Stimulated activated memory B cell treated with anti-CD40 and anti-IgM and Interleukin-4, amounts not matched to agents 10 μg/mL and 1 μg/mL and 100 μg/mL, for 72 hours (primary cell): ENCODE measurements around the gene APCDD1.
A peak's percentile ranks its signal among the peaks of the same experiment; 100 is the strongest.
"Not testable (repeated sequence)": the region's sequence is repeated elsewhere in the genome, so short reads cannot be mapped to it uniquely, and the experiment has no call there.

Source experiments
- ATAC-seq: fragments of 150-1000 bp; cut with Tn5 transposase; 2 replicates; pipeline ENCODE4 v1.10.0; 2021
- H3K27ac Mint-ChIP-seq: one replicate; pipeline ENCODE4 v1.8.0; 2022; ENCODE audit warnings: mild to moderate bottlenecking, mixed read lengths
- H3K27me3 Mint-ChIP-seq: one replicate; pipeline ENCODE4 v1.8.0; 2022; ENCODE audit warnings: mixed read lengths
- H3K36me3 Mint-ChIP-seq: one replicate; pipeline ENCODE4 v1.8.0; 2022; ENCODE audit warnings: mixed read lengths
- H3K4me1 Mint-ChIP-seq: one replicate; pipeline ENCODE4 v1.8.0; 2022; ENCODE audit warnings: mixed read lengths
- H3K4me3 Mint-ChIP-seq: one replicate; pipeline ENCODE4 v1.8.0; 2022; ENCODE audit warnings: mild to moderate bottlenecking, moderate library complexity, mixed read lengths
- H3K9me3 Mint-ChIP-seq: one replicate; pipeline ENCODE4 v1.8.0; 2022; ENCODE audit warnings: mixed read lengths

Gene APCDD1

GRCh38 chr18:10485475-10485874 lies 31.0 kb downstream of the APCDD1 start:
- Mint-ChIP-seq H3K4me3 (no peak overlapping the region), H3K27ac (no peak overlapping the region), H3K36me3 (no peaks in the 10 kb centered on the region), H3K9me3 (no peaks in the 10 kb centered on the region), H3K27me3 (no peaks in the 10 kb centered on the region), H3K4me1 (peaks cover 34% of the 10 kb centered on the region)
- ATAC-seq: no peak

- H3K4me1 Mint-ChIP-seq: peaks cover 37% of the 10 kb centered on the region
- no peaks in the 10 kb centered on the region for H3K27me3 Mint-ChIP-seq
- no peaks in the 10 kb centered on the region for H3K9me3 Mint-ChIP-seq
- H3K27ac Mint-ChIP-seq: peak overlapping the region; percentile 19
- H3K36me3 Mint-ChIP-seq: no peaks in the 10 kb centered on the region
- ATAC-seq: no peak
- no peak overlapping the region for H3K4me3 Mint-ChIP-seq
Measured at GRCh38 chr18:10486362-10486761, 31.9 kb downstream of the APCDD1 start.

GRCh38 chr18:10487154-10487553 lies 32.7 kb downstream of the APCDD1 start:
- no peak for ATAC-seq
- Mint-ChIP-seq H3K4me3 (no peak overlapping the region), H3K9me3 (no peaks in the 10 kb centered on the region), H3K27me3 (no peaks in the 10 kb centered on the region), H3K27ac (peak overlapping the region; percentile 22), H3K4me1 (peaks cover 29% of the 10 kb centered on the region), H3K36me3 (no peaks in the 10 kb centered on the region)

- no peaks in the 10 kb centered on the region for H3K27me3 Mint-ChIP-seq
- H3K4me1 Mint-ChIP-seq: peaks cover 21% of the 10 kb centered on the region
- no peak overlapping the region for H3K4me3 Mint-ChIP-seq
- H3K36me3 Mint-ChIP-seq: no peaks in the 10 kb centered on the region
- ATAC-seq: no peak
- peak overlapping the region; percentile 32 for H3K27ac Mint-ChIP-seq
- H3K9me3 Mint-ChIP-seq: no peaks in the 10 kb centered on the region
Measured at GRCh38 chr18:10488017-10488416, 33.6 kb downstream of the APCDD1 start.

GRCh38 chr18:10490401-10491165 lies 36.1 kb downstream of the APCDD1 start:
- Mint-ChIP-seq H3K27ac (peak overlapping the region; percentile 73), H3K36me3 (no peaks in the 10 kb centered on the region), H3K27me3 (no peaks in the 10 kb centered on the region), H3K9me3 (no peaks in the 10 kb centered on the region), H3K4me1 (peaks cover 12% of the 10 kb centered on the region), H3K4me3 (no peak overlapping the region)
- ATAC-seq: peak; percentile 98

GRCh38 chr18:10495936-10496335 lies 41.5 kb downstream of the APCDD1 start:
- no peak overlapping the region for H3K4me3 Mint-ChIP-seq
- no peaks in the 10 kb centered on the region for H3K36me3 Mint-ChIP-seq
- ATAC-seq: no peak
- H3K9me3 Mint-ChIP-seq: peaks cover 2% of the 10 kb centered on the region
- peaks cover 10% of the 10 kb centered on the region for H3K27me3 Mint-ChIP-seq
- no peak overlapping the region for H3K27ac Mint-ChIP-seq
- H3K4me1 Mint-ChIP-seq: peaks cover 3% of the 10 kb centered on the region

- no peaks in the 10 kb centered on the region for H3K36me3 Mint-ChIP-seq
- no peak for ATAC-seq
- H3K4me1 Mint-ChIP-seq: no peaks in the 10 kb centered on the region
- no peak overlapping the region for H3K27ac Mint-ChIP-seq
- peaks cover 2% of the 10 kb centered on the region for H3K9me3 Mint-ChIP-seq
- peaks cover 16% of the 10 kb centered on the region for H3K27me3 Mint-ChIP-seq
- no peak overlapping the region for H3K4me3 Mint-ChIP-seq
Measured at GRCh38 chr18:10497206-10497749, 42.8 kb downstream of the APCDD1 start.

GRCh38 chr18:10499230-10499629 lies 44.8 kb downstream of the APCDD1 start:
- H3K4me1 Mint-ChIP-seq: no peaks in the 10 kb centered on the region
- no peaks in the 10 kb centered on the region for H3K36me3 Mint-ChIP-seq
- peaks cover 2% of the 10 kb centered on the region for H3K9me3 Mint-ChIP-seq
- peaks cover 16% of the 10 kb centered on the region for H3K27me3 Mint-ChIP-seq
- ATAC-seq: no peak
- H3K27ac Mint-ChIP-seq: no peak overlapping the region
- H3K4me3 Mint-ChIP-seq: no peak overlapping the region

- Mint-ChIP-seq H3K4me1 (no peaks in the 10 kb centered on the region), H3K9me3 (peaks cover 2% of the 10 kb centered on the region), H3K36me3 (no peaks in the 10 kb centered on the region), H3K27me3 (peaks cover 22% of the 10 kb centered on the region), H3K4me3 (no peak overlapping the region), H3K27ac (no peak overlapping the region)
- no peak for ATAC-seq
Measured at GRCh38 chr18:10500038-10500437, 45.6 kb downstream of the APCDD1 start.

- H3K4me3 Mint-ChIP-seq: no peak overlapping the region
- ATAC-seq: no peak
- H3K4me1 Mint-ChIP-seq: no peaks in the 10 kb centered on the region
- H3K27me3 Mint-ChIP-seq: peaks cover 32% of the 10 kb centered on the region
- no peak overlapping the region for H3K27ac Mint-ChIP-seq
- H3K9me3 Mint-ChIP-seq: peaks cover 9% of the 10 kb centered on the region
- peaks cover 8% of the 10 kb centered on the region for H3K36me3 Mint-ChIP-seq
Measured at GRCh38 chr18:10504723-10505122, 50.3 kb downstream of the APCDD1 start.

GRCh38 chr18:10505892-10506291 lies 51.5 kb downstream of the APCDD1 start:
- not testable (repeated sequence) for H3K4me1 Mint-ChIP-seq, ATAC-seq, H3K9me3 Mint-ChIP-seq, H3K27ac Mint-ChIP-seq, H3K36me3 Mint-ChIP-seq, H3K4me3 Mint-ChIP-seq
- peaks cover 22% of the 10 kb centered on the region for H3K27me3 Mint-ChIP-seq

GRCh38 chr18:10508591-10508990 lies 54.2 kb downstream of the APCDD1 start:
- H3K4me1 Mint-ChIP-seq: no peaks in the 10 kb centered on the region
- H3K27me3 Mint-ChIP-seq: peaks cover 30% of the 10 kb centered on the region
- H3K36me3 Mint-ChIP-seq: peaks cover 8% of the 10 kb centered on the region
- H3K4me3 Mint-ChIP-seq: no peak overlapping the region
- no peak for ATAC-seq
- H3K9me3 Mint-ChIP-seq: peaks cover 6% of the 10 kb centered on the region
- no peak overlapping the region for H3K27ac Mint-ChIP-seq

- Mint-ChIP-seq H3K36me3 (peaks cover 8% of the 10 kb centered on the region), H3K4me1 (no peaks in the 10 kb centered on the region), H3K27me3 (peaks cover 28% of the 10 kb centered on the region), H3K27ac (no peak overlapping the region), H3K4me3 (no peak overlapping the region), H3K9me3 (peaks cover 6% of the 10 kb centered on the region)
- no peak for ATAC-seq
Measured at GRCh38 chr18:10511236-10511635, 56.8 kb downstream of the APCDD1 start.

- Mint-ChIP-seq H3K4me1 (no peaks in the 10 kb centered on the region), H3K36me3 (peaks cover 5% of the 10 kb centered on the region), H3K27me3 (peaks cover 38% of the 10 kb centered on the region), H3K27ac (no peak overlapping the region), H3K4me3 (no peak overlapping the region), H3K9me3 (peaks cover 2% of the 10 kb centered on the region)
- ATAC-seq: no peak
Measured at GRCh38 chr18:10514082-10514481, 59.6 kb downstream of the APCDD1 start.

- Mint-ChIP-seq H3K27me3 (peaks cover 44% of the 10 kb centered on the region), H3K4me1 (no peaks in the 10 kb centered on the region), H3K9me3 (peaks cover 2% of the 10 kb centered on the region), H3K27ac (no peak overlapping the region), H3K36me3 (peaks cover 5% of the 10 kb centered on the region), H3K4me3 (no peak overlapping the region)
- ATAC-seq: no peak
Measured at GRCh38 chr18:10514601-10515000, 60.2 kb downstream of the APCDD1 start.

GRCh38 chr18:10515456-10515855 lies 61.0 kb downstream of the APCDD1 start:
- H3K36me3 Mint-ChIP-seq: peaks cover 5% of the 10 kb centered on the region
- no peaks in the 10 kb centered on the region for H3K4me1 Mint-ChIP-seq
- H3K27me3 Mint-ChIP-seq: peaks cover 47% of the 10 kb centered on the region
- no peak overlapping the region for H3K4me3 Mint-ChIP-seq
- H3K9me3 Mint-ChIP-seq: peaks cover 2% of the 10 kb centered on the region
- no peak for ATAC-seq
- H3K27ac Mint-ChIP-seq: no peak overlapping the region
